Measurements from ENCODE around the gene PHF2. TPM values are rescaled to one million over a fixed set of nuclear protein-coding genes. Genes with fewer than 3 reads are reported as not detected.

The PHF2 gene
- total and polyA plus RNA-seq, 2 of the 8 experiments (the other 6 are each of a cell fraction or from before 2014, with no cell fraction given) = 3.4 to 9.4 TPM

DNA sequence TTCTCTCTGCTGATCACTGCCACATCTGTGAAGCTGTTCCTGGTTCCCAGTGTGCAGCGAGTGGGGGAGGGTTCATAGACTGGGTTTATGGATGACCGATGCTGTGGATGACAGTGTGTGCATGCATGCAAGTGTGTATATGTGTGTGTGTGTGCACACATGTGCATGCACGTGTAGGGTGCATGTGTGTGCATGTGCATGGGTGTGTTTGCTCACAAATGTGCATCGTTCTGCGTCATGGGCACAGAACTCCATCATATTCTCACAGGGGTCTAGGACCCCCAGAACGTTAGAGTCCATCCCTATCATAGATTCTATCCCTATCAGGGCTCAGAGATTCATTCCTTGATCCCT, 134.0 kb downstream of the PHF2 start (continued):
- TF ChIP-seq CHD7 (IDR thresholded peaks at IDR 0.05; ENCODE audit: insufficient replicate concordance, low read length) (no peak), ATF3 (IDR thresholded peaks at IDR 0.05; ENCODE audit: insufficient read depth, low read depth, low read length) (no peak), RXRA (IDR thresholded peaks at IDR 0.05; ENCODE audit: insufficient read depth, low read depth, low read length) (no peak)

Measured in H1 (cell line).